Fibroblast of lung (primary cell): ENCODE measurements around the gene SPAST.

Experiments
- CTCF ChIP-seq, 2 donors: IDR thresholded peaks in 1 of 2; conservative IDR thresholded peaks in 1 of 2; 1 replicate in 1 of 2; 2 replicates in 1 of 2; pipeline ENCODE4 v1.5.1; 2011 to 2012; ENCODE audit warnings: low read length in 2 of 2, control low read depth in 1 of 2, inconsistent platforms in 1 of 2, low read depth in 1 of 2, mild to moderate bottlenecking in 1 of 2
- EZH2 ChIP-seq: IDR thresholded peaks from 2 replicates; pipeline ENCODE4 v1.5.1; 2012; ENCODE audit warnings: low read length, control low read depth, mild to moderate bottlenecking; ENCODE audit errors: missing control alignments

- TF ChIP-seq EZH2, result no peak
- no peak for TF ChIP-seq CTCF (conservative IDR thresholded peaks at IDR 0.05 in 1 of 2, IDR thresholded peaks at IDR 0.05 in 1 of 2; ENCODE audit: low read depth in 1 of 2, low read length in 2 of 2)
Observed at GRCh38 chr2:32129086-32129485, 65.7 kb downstream of the SPAST start.
